Measurements from ENCODE around the gene MAP2K1.
"Not testable (repeated sequence)": the region's sequence is repeated elsewhere in the genome, so short reads cannot be mapped to it uniquely, and the experiment has no call there.

Gene MAP2K1

GRCh38 chr15:66429117-66429516 lies 42.4 kb downstream of the MAP2K1 start:
- DNase-seq: peak; percentile 80 to 92

- DNase-seq: no peak
Measured at GRCh38 chr15:66429546-66429945, 42.8 kb downstream of the MAP2K1 start.

- no peak for DNase-seq
Measured at GRCh38 chr15:66430627-66431255, 44.0 kb downstream of the MAP2K1 start.

GRCh38 chr15:66433726-66434125 lies 47.0 kb downstream of the MAP2K1 start:
- DNase-seq: peak in 1 of 2 donors; percentile 58

GRCh38 chr15:66440501-66440900 lies 53.8 kb downstream of the MAP2K1 start:
- DNase-seq: no peak

- no peak for DNase-seq
Measured at GRCh38 chr15:66452420-66452819, 65.7 kb downstream of the MAP2K1 start.

GRCh38 chr15:66452971-66453580 lies 66.4 kb downstream of the MAP2K1 start:
- DNase-seq: peak; percentile 36 to 48

- peak; percentile 76 to 85 for DNase-seq
Measured at GRCh38 chr15:66454143-66454542, 67.4 kb downstream of the MAP2K1 start.

- no peak for DNase-seq
Measured at GRCh38 chr15:66456211-66456610, 69.5 kb downstream of the MAP2K1 start.

GRCh38 chr15:66459818-66460615 lies 73.3 kb downstream of the MAP2K1 start:
- DNase-seq: no peak

GRCh38 chr15:66461294-66461693 lies 74.6 kb downstream of the MAP2K1 start:
- DNase-seq: not testable (repeated sequence)

- no peak for DNase-seq
Measured at GRCh38 chr15:66461917-66462316, 75.2 kb downstream of the MAP2K1 start.

- no peak for DNase-seq
Measured at GRCh38 chr15:66462627-66463026, 75.9 kb downstream of the MAP2K1 start.

- DNase-seq: peak; percentile 22
Measured at GRCh38 chr15:66465294-66465693, 78.6 kb downstream of the MAP2K1 start.

- not testable (repeated sequence) for DNase-seq
Measured at GRCh38 chr15:66467162-66468040, 80.7 kb downstream of the MAP2K1 start.

GRCh38 chr15:66470825-66471224 lies 84.1 kb downstream of the MAP2K1 start:
- not testable (repeated sequence) for DNase-seq

GRCh38 chr15:66472176-66472999 lies 85.7 kb downstream of the MAP2K1 start:
- no peak for DNase-seq

- no peak for DNase-seq
Measured at GRCh38 chr15:66474135-66474534, 87.4 kb downstream of the MAP2K1 start.

- no peak for DNase-seq
Measured at GRCh38 chr15:66474963-66475362, 88.3 kb downstream of the MAP2K1 start.

- peak in 1 of 2 donors; percentile 43 for DNase-seq
Measured at GRCh38 chr15:66476535-66476934, 89.8 kb downstream of the MAP2K1 start.

- DNase-seq: no peak
Measured at GRCh38 chr15:66477011-66477410, 90.3 kb downstream of the MAP2K1 start.

- DNase-seq: no peak
Measured at GRCh38 chr15:66480267-66480666, 93.6 kb downstream of the MAP2K1 start.

All from inflammatory macrophage treated with lipopolysaccharide for 1 hour (primary cell).